ENCODE results near the gene APBA3. TPM values are rescaled to one million over a fixed set of nuclear protein-coding genes. Genes with fewer than 3 reads are reported as not detected.
A peak's percentile ranks its signal among the peaks of the same experiment; 100 is the strongest.

Gene APBA3
- total and polyA plus RNA-seq, 9 of the 15 experiments (the other 6 are each of a cell fraction or from before 2014, with no cell fraction given), result 0.10 to 29.5 (median 11.5) TPM

- no peak for TF ChIP-seq TOE1 (IDR thresholded peaks at IDR 0.05; ENCODE audit: borderline replicate concordance)
- TF ChIP-seq TOE1 (CRISPR knock-in tag; IDR thresholded peaks at IDR 0.05; ENCODE audit: borderline replicate concordance, low read depth), result no peak
- TF ChIP-seq, protein P1, sequence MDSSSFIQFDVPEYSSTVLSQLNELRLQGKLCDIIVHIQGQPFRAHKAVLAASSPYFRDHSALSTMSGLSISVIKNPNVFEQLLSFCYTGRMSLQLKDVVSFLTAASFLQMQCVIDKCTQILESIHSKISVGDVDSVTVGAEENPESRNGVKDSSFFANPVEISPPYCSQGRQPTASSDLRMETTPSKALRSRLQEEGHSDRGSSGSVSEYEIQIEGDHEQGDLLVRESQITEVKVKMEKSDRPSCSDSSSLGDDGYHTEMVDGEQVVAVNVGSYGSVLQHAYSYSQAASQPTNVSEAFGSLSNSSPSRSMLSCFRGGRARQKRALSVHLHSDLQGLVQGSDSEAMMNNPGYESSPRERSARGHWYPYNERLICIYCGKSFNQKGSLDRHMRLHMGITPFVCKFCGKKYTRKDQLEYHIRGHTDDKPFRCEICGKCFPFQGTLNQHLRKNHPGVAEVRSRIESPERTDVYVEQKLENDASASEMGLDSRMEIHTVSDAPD (CRISPR knock-in tag; IDR thresholded peaks at IDR 0.05), result no peak
- TF ChIP-seq NRF1 (conservative IDR thresholded peaks at IDR 0.05 in 1 of 2, IDR thresholded peaks at IDR 0.05 in 1 of 2), result no peak
- TF ChIP-seq FOXK2 (conservative IDR thresholded peaks at IDR 0.05 in 1 of 2, IDR thresholded peaks at IDR 0.05 in 1 of 2; ENCODE audit: low read depth in 2 of 2), result peak in 1 of 2 experiments; percentile 36; a peak in 1 of 4 replicates
- TF ChIP-seq SMAD4 (CRISPR knock-in tag; conservative IDR thresholded peaks at IDR 0.05), result no peak
- no peak for TF ChIP-seq ETV6 (IDR thresholded peaks at IDR 0.05; ENCODE audit: borderline replicate concordance in 1 of 2, low read depth in 2 of 2, low read length in 1 of 2)
- TF ChIP-seq ETV6 (CRISPR knock-in tag; IDR thresholded peaks at IDR 0.05; ENCODE audit: borderline replicate concordance), result no peak
- TF ChIP-seq NCOA1 (IDR thresholded peaks at IDR 0.05; ENCODE audit: low read depth), result peak; percentile 45; the same call in 1 of the 2 replicates
- peak; percentile 29; the same call in 1 of the 2 replicates for TF ChIP-seq MAFF (IDR thresholded peaks at IDR 0.05; ENCODE audit: low read length)
- TF ChIP-seq JUND (IDR thresholded peaks at IDR 0.05; ENCODE audit: borderline replicate concordance, low read depth, low read length), result peak; percentile 66
- peak; percentile 58; the same call in 2 of the 3 replicates for TF ChIP-seq JUND (tag; IDR thresholded peaks at IDR 0.05; ENCODE audit: borderline replicate concordance, low read depth, low read length)
- TF ChIP-seq WHSC1 (IDR thresholded peaks at IDR 0.05; ENCODE audit: low read length), result no peak
- no peak for TF ChIP-seq NFE2L1 (tag; IDR thresholded peaks at IDR 0.05; ENCODE audit: borderline replicate concordance, low read depth)
- peak; percentile 64 for TF ChIP-seq ATF7 (IDR thresholded peaks at IDR 0.05)
- peak; percentile 88 for TF ChIP-seq ESRRA (IDR thresholded peaks at IDR 0.05; ENCODE audit: borderline replicate concordance, low read depth)
- TF ChIP-seq SMARCA4 (IDR thresholded peaks at IDR 0.05), result 0 out of 2 replicates have a peak, but pooled peaks have one; percentile 41
- TF ChIP-seq NFE2 (IDR thresholded peaks at IDR 0.05; ENCODE audit: low read depth), result peak; percentile 68
- no peak for TF ChIP-seq ARHGAP35 (IDR thresholded peaks at IDR 0.05; ENCODE audit: partially characterized antibody)
- TF ChIP-seq, protein P2, sequence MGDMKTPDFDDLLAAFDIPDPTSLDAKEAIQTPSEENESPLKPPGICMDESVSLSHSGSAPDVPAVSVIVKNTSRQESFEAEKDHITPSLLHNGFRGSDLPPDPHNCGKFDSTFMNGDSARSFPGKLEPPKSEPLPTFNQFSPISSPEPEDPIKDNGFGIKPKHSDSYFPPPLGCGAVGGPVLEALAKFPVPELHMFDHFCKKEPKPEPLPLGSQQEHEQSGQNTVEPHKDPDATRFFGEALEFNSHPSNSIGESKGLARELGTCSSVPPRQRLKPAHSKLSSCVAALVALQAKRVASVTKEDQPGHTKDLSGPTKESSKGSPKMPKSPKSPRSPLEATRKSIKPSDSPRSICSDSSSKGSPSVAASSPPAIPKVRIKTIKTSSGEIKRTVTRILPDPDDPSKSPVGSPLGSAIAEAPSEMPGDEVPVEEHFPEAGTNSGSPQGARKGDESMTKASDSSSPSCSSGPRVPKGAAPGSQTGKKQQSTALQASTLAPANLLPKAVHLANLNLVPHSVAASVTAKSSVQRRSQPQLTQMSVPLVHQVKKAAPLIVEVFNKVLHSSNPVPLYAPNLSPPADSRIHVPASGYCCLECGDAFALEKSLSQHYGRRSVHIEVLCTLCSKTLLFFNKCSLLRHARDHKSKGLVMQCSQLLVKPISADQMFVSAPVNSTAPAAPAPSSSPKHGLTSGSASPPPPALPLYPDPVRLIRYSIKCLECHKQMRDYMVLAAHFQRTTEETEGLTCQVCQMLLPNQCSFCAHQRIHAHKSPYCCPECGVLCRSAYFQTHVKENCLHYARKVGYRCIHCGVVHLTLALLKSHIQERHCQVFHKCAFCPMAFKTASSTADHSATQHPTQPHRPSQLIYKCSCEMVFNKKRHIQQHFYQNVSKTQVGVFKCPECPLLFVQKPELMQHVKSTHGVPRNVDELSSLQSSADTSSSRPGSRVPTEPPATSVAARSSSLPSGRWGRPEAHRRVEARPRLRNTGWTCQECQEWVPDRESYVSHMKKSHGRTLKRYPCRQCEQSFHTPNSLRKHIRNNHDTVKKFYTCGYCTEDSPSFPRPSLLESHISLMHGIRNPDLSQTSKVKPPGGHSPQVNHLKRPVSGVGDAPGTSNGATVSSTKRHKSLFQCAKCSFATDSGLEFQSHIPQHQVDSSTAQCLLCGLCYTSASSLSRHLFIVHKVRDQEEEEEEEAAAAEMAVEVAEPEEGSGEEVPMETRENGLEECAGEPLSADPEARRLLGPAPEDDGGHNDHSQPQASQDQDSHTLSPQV (IDR thresholded peaks at IDR 0.05), result no peak
- TF ChIP-seq CREM (IDR thresholded peaks at IDR 0.05; ENCODE audit: low read depth), result peak; percentile 64
- no peak for TF ChIP-seq ARID2 (IDR thresholded peaks at IDR 0.05)
- TF ChIP-seq ZBTB7A (IDR thresholded peaks at IDR 0.05; ENCODE audit: borderline replicate concordance, control insufficient read depth, low read depth, low read length), result 0 out of 2 replicates have a peak, but pooled peaks have one; percentile 10
- peak; percentile 21; the same call in 1 of the 2 replicates for TF ChIP-seq MAFK (IDR thresholded peaks at IDR 0.05; ENCODE audit: low read length)
Measured at GRCh38 chr19:3736106-3736724, 25.3 kb downstream of the APBA3 start (continued).
